ENCODE results near the gene ADAMTSL4.

- TF ChIP-seq, protein P1, sequence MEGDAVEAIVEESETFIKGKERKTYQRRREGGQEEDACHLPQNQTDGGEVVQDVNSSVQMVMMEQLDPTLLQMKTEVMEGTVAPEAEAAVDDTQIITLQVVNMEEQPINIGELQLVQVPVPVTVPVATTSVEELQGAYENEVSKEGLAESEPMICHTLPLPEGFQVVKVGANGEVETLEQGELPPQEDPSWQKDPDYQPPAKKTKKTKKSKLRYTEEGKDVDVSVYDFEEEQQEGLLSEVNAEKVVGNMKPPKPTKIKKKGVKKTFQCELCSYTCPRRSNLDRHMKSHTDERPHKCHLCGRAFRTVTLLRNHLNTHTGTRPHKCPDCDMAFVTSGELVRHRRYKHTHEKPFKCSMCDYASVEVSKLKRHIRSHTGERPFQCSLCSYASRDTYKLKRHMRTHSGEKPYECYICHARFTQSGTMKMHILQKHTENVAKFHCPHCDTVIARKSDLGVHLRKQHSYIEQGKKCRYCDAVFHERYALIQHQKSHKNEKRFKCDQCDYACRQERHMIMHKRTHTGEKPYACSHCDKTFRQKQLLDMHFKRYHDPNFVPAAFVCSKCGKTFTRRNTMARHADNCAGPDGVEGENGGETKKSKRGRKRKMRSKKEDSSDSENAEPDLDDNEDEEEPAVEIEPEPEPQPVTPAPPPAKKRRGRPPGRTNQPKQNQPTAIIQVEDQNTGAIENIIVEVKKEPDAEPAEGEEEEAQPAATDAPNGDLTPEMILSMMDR (IDR thresholded peaks at IDR 0.05) = no peak
- TF ChIP-seq POLR2A (IDR thresholded peaks at IDR 0.05) = no peak
Observed at GRCh38 chr1:150544204-150544603, 5.0 kb upstream of the ADAMTSL4 start.
